CD4-positive, CD25-positive, alpha-beta regulatory T cell (primary cell): ENCODE results near the gene POC1A. TPM values are rescaled to one million over a fixed set of nuclear protein-coding genes. Genes with fewer than 3 reads are reported as not detected.

ENCODE experiments used
- ATAC-seq, 2 donors: fragments of 150-1000 bp; cut with Tn5 transposase; one replicate each; pipeline ENCODE4 v1.10.0; 2021; ENCODE audit warnings: low read depth in 2 of 2, moderate number of reproducible peaks in 2 of 2, moderate library complexity in 1 of 2
- DNase-seq, 3 donors: peaks; one replicate each; pipeline versions ENCODE4 v3.0.0 to v3.0.0-alpha.2; 2012 to 2022; ENCODE audit warnings: mixed read lengths in 1 of 3
- H3K27ac ChIP-seq: one replicate; pipeline ENCODE4 v1.7.0; 2013; ENCODE audit warnings: mild to moderate bottlenecking, low read length; ENCODE audit not compliant: insufficient read depth, poor library complexity, severe bottlenecking
- H3K27me3 ChIP-seq: one replicate; pipeline ENCODE4 v1.7.0; 2013; ENCODE audit warnings: low read length; ENCODE audit not compliant: control insufficient read depth, insufficient read depth
- H3K36me3 ChIP-seq: one replicate; pipeline ENCODE4 v1.7.0; 2013; ENCODE audit warnings: mild to moderate bottlenecking, low read length, moderate library complexity; ENCODE audit not compliant: control insufficient read depth, insufficient read depth
- H3K4me1 ChIP-seq: 2 replicates; pipeline ENCODE4 v1.7.0; 2013; ENCODE audit warnings: mild to moderate bottlenecking, low read length; ENCODE audit not compliant: insufficient read depth, control insufficient read depth, poor library complexity, severe bottlenecking
- H3K4me3 ChIP-seq: one replicate; pipeline ENCODE4 v1.7.0; 2013; ENCODE audit warnings: low read depth, mild to moderate bottlenecking, low read length, moderate library complexity
- H3K9me3 ChIP-seq, 2 experiments: 1 replicate in 1 of 2; 2 replicates in 1 of 2; pipeline ENCODE4 v1.7.0; 2013; ENCODE audit warnings: low read length in 2 of 2, mild to moderate bottlenecking in 1 of 2, moderate library complexity in 1 of 2; ENCODE audit not compliant: control insufficient read depth in 2 of 2
- H3K27ac Mint-ChIP-seq, 3 donors: one replicate each; pipeline ENCODE4 v1.8.0; 2020 to 2022; ENCODE audit warnings: mild to moderate bottlenecking in 3 of 3, mixed read lengths in 3 of 3, moderate library complexity in 2 of 3
- H3K27me3 Mint-ChIP-seq: one replicate; pipeline ENCODE4 v1.8.0; 2022; ENCODE audit warnings: mild to moderate bottlenecking, mixed read lengths
- H3K36me3 Mint-ChIP-seq: one replicate; pipeline ENCODE4 v1.8.0; 2020; ENCODE audit warnings: mixed read lengths
- H3K4me1 Mint-ChIP-seq, 4 donors: one replicate each; pipeline ENCODE4 v1.8.0; 2020 to 2022; ENCODE audit warnings: mixed read lengths in 4 of 4, mild to moderate bottlenecking in 1 of 4
- H3K4me3 Mint-ChIP-seq, 4 donors: one replicate each; pipeline ENCODE4 v1.8.0; 2020 to 2022; ENCODE audit warnings: mild to moderate bottlenecking in 4 of 4, mixed read lengths in 4 of 4, moderate library complexity in 3 of 4
- H3K9me3 Mint-ChIP-seq, 7 donors: one replicate each; pipeline ENCODE4 v1.8.0; 2020 to 2022; ENCODE audit warnings: mixed read lengths in 7 of 7, mild to moderate bottlenecking in 3 of 7, moderate library complexity in 2 of 7
- polyA plus RNA-seq, 4 donors: library from polyadenylated mRNA; unstranded; fragments of 300-500 nt; fragmentation: Illumina TruSeq; gene quantifications; one replicate each; pipeline ENCODE4 v1.2.3, GENCODE V29; 2021
- total RNA-seq: library from RNA; stranded (reverse); gene quantifications from one replicate; pipeline ENCODE4 v1.2.3, GENCODE V29; 2022

POC1A gene
- total and polyA plus RNA-seq, 5 donors from 2014 or later, result 1.3 to 3.2 (median 1.7) TPM

DNA sequence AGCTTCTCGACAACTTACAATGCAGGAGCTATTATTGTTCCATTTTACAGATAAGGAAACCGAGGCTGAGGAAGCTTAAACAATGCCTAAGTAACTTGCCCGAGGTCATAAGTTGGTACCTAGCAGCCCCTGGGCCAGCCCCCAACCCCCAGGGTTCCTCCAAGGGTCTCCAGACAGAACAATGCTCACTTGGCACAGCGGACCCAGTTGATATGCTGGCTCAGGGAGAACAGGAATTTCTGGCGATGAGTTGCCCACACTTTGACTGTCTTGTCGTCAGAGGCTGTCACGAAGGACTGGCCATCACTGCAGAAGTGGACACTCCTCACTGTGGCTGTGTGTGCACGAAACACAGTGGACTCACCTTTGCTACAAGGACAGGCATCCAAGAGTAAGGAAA is 5.2 kb downstream of the POC1A start:
- no peak overlapping the region for H3K27ac Mint-ChIP-seq
- Histone ChIP-seq H3K4me1 (peaks cover 9% of the 10 kb centered on the region), H3K36me3 (no peaks in the 10 kb centered on the region), H3K27me3 (no peaks in the 10 kb centered on the region), H3K4me3 (no peak overlapping the region), H3K27ac (no peak overlapping the region), H3K9me3 (no peaks in the 10 kb centered on the region)
- H3K9me3 Mint-ChIP-seq, result no peaks in the 10 kb centered on the region
- H3K27me3 Mint-ChIP-seq, result no peaks in the 10 kb centered on the region
- ATAC-seq, result no peak
- DNase-seq, result no peak
- H3K36me3 Mint-ChIP-seq, result no peaks in the 10 kb centered on the region
- peak overlapping the region in 1 of 4 donors; percentile 62 for H3K4me3 Mint-ChIP-seq
- peaks cover 0 to 8% (median 5%) of the 10 kb centered on the region in 4 donors for H3K4me1 Mint-ChIP-seq

DNA sequence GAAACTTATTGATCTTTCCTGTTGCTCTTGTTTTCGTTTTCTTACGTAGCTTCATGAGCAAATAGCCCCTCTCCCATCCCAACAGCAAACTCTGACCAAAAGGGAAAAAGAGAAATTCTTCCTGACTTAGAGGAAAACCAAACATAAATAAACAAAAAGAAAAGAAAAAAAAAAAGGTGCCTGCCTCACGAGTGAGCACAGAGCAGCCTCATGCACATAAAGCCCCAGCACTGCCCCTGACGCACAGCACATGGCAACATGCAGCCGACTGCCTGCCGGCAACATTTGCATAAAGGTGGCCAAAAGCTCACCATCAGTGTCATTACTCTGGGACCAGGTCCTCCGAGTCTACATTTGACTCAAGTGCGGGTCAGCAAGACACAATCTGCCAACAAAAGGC is 6.4 kb downstream of the POC1A start:
- Histone ChIP-seq H3K4me1 (peaks cover 6% of the 10 kb centered on the region), H3K9me3 (no peaks in the 10 kb centered on the region), H3K36me3 (no peaks in the 10 kb centered on the region), H3K4me3 (no peak overlapping the region), H3K27me3 (no peaks in the 10 kb centered on the region), H3K27ac (no peak overlapping the region)
- no peak overlapping the region for H3K4me3 Mint-ChIP-seq
- DNase-seq (no peak), ATAC-seq (no peak)
- H3K4me1 Mint-ChIP-seq, result peaks cover 0 to 13% (median 6%) of the 10 kb centered on the region in 4 donors
- H3K36me3 Mint-ChIP-seq, result no peaks in the 10 kb centered on the region
- H3K27me3 Mint-ChIP-seq, result no peaks in the 10 kb centered on the region
- H3K9me3 Mint-ChIP-seq, result no peaks in the 10 kb centered on the region
- H3K27ac Mint-ChIP-seq, result no peak overlapping the region

DNA sequence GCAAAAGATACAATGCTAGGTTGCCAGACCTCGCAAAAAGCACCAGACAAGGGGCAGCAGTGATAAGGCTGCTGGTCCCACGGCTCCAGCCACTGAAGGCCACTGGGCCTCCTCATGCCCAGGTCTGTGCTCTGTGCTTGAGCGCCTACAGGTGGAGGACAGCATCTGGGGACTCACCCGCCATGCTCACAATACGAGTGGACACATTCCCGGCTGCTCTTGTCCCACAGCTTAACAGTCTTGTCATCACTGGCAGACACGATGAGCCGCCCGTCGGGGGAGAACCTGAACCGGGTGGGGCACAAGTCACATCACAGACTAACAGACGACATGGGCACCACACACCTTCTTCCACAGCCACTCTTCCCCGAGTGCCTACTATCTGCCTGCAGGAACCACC is 7.4 kb downstream of the POC1A start:
- DNase-seq, result no peak
- Mint-ChIP-seq H3K4me3 (no peak overlapping the region), H3K27ac (no peak overlapping the region), H3K9me3 (no peaks in the 10 kb centered on the region), H3K4me1 (peaks cover 0 to 13% (median 6%) of the 10 kb centered on the region in 4 donors), H3K36me3 (no peaks in the 10 kb centered on the region), H3K27me3 (no peaks in the 10 kb centered on the region)
- H3K36me3 ChIP-seq, result no peaks in the 10 kb centered on the region
- H3K27ac ChIP-seq, result no peak overlapping the region
- H3K4me1 ChIP-seq, result peaks cover 6% of the 10 kb centered on the region
- H3K4me3 ChIP-seq, result no peak overlapping the region
- no peaks in the 10 kb centered on the region for H3K9me3 ChIP-seq
- no peaks in the 10 kb centered on the region for H3K27me3 ChIP-seq
- ATAC-seq, result no peak

DNA sequence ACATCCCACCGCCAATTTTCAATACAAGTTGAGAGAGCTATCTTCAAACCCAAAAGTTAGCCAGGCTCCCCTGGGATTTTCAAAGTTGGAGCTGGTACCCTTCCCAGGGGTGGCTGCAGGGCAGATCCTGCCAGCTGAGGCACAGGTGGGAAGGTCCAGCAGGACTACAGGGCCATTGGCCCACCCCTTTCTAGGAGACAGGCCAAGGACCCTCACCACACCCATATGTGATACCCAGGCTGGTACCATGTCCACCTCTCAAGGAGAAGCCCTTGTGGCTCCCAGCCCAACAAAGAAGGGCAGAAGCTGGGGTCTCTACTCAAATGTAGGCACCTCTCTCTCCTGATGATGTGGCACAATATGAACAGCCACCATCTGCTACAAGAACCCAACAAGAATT is 8.0 kb downstream of the POC1A start:
- Mint-ChIP-seq H3K4me3 (no peak overlapping the region), H3K9me3 (no peaks in the 10 kb centered on the region)

DNA sequence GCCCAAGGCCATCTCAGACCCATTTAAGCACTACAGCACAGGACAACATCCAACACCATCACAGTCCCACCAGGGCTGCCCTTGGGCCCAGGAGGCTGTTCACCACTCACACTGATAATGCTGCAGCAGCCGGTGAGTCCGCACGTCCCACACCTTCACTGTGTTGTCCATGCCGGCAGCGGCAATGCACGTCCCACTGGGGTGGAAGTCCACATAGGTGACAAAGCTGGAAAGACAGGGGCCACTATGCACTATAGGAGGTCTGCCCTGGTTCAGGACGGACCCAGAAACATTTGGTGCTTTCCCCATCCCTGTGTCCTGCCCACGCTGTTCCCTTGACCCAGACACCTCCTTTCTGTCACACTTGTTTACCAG is 8.5 kb downstream of the POC1A start:
- Histone ChIP-seq H3K4me3 (no peak overlapping the region), H3K9me3 (no peaks in the 10 kb centered on the region), H3K4me1 (peaks cover 6% of the 10 kb centered on the region), H3K27me3 (no peaks in the 10 kb centered on the region), H3K36me3 (no peaks in the 10 kb centered on the region), H3K27ac (no peak overlapping the region)
- Mint-ChIP-seq H3K4me3 (no peak overlapping the region), H3K36me3 (no peaks in the 10 kb centered on the region), H3K9me3 (no peaks in the 10 kb centered on the region), H3K27me3 (no peaks in the 10 kb centered on the region), H3K27ac (no peak overlapping the region), H3K4me1 (peaks cover 0 to 13% (median 6%) of the 10 kb centered on the region in 4 donors)
- no peak for ATAC-seq
- no peak for DNase-seq

More for the DNA sequence above, 8.0 kb downstream of the POC1A start:
- no peak overlapping the region for H3K27ac ChIP-seq
- H3K9me3 ChIP-seq, result no peaks in the 10 kb centered on the region
- no peak overlapping the region for H3K4me3 ChIP-seq
- H3K27me3 ChIP-seq, result no peaks in the 10 kb centered on the region
- Mint-ChIP-seq H3K4me1 (peaks cover 0 to 13% (median 6%) of the 10 kb centered on the region in 4 donors), H3K27ac (no peak overlapping the region), H3K36me3 (no peaks in the 10 kb centered on the region), H3K27me3 (no peaks in the 10 kb centered on the region)
- ATAC-seq (no peak), DNase-seq (no peak)
- H3K4me1 ChIP-seq, result peaks cover 6% of the 10 kb centered on the region
- no peaks in the 10 kb centered on the region for H3K36me3 ChIP-seq

DNA sequence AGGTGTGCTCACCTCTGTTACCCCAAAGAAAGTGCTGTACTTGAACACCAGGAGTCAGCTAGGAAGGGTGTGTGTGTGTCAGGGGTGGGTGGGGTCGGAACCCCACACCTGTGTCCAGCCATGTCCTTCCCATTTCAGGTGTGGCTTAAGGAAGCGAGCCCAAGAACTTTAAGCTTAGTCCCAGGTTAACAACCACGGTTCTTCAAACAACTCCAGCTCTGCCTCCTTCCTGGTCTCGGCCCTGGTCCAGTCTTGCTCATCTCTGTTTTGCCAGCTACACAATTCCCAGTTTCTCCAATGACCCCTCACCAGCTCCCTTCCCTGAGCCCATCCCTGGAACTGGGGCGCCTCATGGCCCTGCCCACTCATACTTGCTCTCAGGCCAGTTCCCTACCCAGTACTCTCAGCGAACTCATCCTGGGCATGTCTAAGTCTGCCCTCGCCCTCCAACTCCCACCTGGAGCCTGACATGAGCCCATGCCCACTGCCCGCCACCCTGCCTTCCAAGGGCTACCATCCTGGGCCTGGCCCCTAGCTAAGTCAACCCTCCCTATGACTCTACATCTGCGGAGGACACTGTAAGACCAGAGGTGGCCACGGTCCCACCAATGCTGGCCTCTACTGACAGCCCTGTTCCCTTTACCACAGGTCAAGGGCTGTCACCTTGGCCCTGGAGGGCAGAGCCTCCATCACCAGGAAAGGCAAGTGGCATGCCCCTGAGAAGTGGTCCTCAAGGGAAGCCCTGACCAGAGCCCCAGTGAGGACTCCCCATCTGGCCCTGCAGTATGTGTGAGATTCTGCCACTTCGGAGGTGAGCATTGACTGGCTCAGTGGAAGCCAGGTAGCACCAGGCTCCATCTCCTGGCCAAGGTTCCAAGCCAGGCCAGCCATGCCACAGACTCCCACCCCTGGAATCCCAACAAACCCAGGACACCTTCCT is 9.2 kb downstream of the POC1A start:
- no peak overlapping the region for H3K27ac ChIP-seq
- Mint-ChIP-seq H3K27ac (no peak overlapping the region), H3K36me3 (no peaks in the 10 kb centered on the region), H3K27me3 (no peaks in the 10 kb centered on the region), H3K4me1 (peaks cover 0 to 13% (median 6%) of the 10 kb centered on the region in 4 donors), H3K4me3 (no peak overlapping the region), H3K9me3 (no peaks in the 10 kb centered on the region)
- H3K9me3 ChIP-seq, result no peaks in the 10 kb centered on the region
- no peaks in the 10 kb centered on the region for H3K27me3 ChIP-seq
- DNase-seq (no peak), ATAC-seq (no peak)
- H3K4me1 ChIP-seq, result peaks cover 6% of the 10 kb centered on the region
- no peak overlapping the region for H3K4me3 ChIP-seq
- no peaks in the 10 kb centered on the region for H3K36me3 ChIP-seq

DNA sequence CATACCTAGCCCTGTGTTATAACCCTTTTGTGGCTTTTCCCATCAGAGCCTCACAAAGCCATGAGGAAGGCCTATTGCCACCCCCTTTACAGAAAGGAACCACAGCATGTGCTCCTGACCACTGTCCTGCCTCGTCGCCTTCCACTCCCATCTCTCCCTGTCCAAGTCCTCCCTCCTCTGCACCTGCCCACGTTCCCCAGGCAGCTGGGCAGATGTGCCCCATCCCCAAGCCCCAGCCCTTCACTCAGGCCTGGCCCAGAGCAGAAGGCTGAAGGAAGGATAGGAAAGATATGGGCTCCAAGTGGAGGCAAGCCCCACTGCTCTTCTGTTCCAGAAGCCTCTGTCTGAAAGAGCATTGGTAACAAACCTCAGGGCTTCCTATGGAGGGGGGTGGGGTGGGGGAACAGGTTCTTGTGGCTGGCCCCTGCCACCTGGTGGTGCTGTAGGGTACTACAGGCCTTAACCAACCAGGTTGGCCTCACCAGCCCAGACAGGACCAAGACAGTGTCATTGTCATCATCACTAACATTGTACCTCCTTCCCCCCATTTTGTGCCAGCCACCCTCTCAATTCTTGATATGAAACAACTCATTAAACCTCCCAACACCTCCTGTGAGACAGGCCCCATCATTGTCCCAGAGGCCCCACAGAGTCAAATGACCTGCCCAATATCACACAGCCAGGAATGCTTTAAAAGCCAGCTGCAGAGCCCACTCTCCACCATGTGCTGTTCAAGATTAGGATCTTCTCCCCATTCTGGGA is 10.0 kb downstream of the POC1A start:
- Histone ChIP-seq H3K9me3 (no peaks in the 10 kb centered on the region), H3K27me3 (no peaks in the 10 kb centered on the region), H3K27ac (no peak overlapping the region), H3K4me1 (peaks cover 6% of the 10 kb centered on the region), H3K4me3 (no peak overlapping the region), H3K36me3 (no peaks in the 10 kb centered on the region)
- Mint-ChIP-seq H3K4me3 (peak overlapping the region in 1 of 4 donors; percentile 89), H3K9me3 (no peaks in the 10 kb centered on the region), H3K36me3 (no peaks in the 10 kb centered on the region), H3K27ac (peak overlapping the region; percentile 50 to 71 (median 56)), H3K27me3 (no peaks in the 10 kb centered on the region), H3K4me1 (peaks cover 0 to 13% (median 6%) of the 10 kb centered on the region in 4 donors)
- DNase-seq (peak; percentile 77 to 89 (median 84)), ATAC-seq (peak; percentile 93 to 96)
